ENCODE measurements around the gene ZC3HAV1L. TPM values are rescaled to one million over a fixed set of nuclear protein-coding genes. Genes with fewer than 3 reads are reported as not detected.

The ZC3HAV1L gene
- total and polyA plus RNA-seq, 2 of the 13 experiments (the other 11 are each of a cell fraction or from before 2014, with no cell fraction given): 8.4 to 11.1 TPM

GRCh38 chr7:139035586-139036353 is at the start of gene ZC3HAV1L (continued):
- TF ChIP-seq BCL3 (CRISPR knock-in tag; IDR thresholded peaks at IDR 0.05): no peak; the same call in 1 of the 2 replicates
- TF ChIP-seq HES4 (CRISPR knock-in tag; IDR thresholded peaks at IDR 0.05; ENCODE audit: borderline replicate concordance): 0 out of 2 replicates have a peak, but pooled peaks have one; percentile 27
- no peak for TF ChIP-seq NR2F6 (IDR thresholded peaks at IDR 0.05)
- TF ChIP-seq NR2F6 (CRISPR knock-in tag; IDR thresholded peaks at IDR 0.05): no peak
- TF ChIP-seq ZNF274 (CRISPR knock-in tag; IDR thresholded peaks at IDR 0.05): no peak
- no peak for TF ChIP-seq JDP2 (CRISPR knock-in tag; IDR thresholded peaks at IDR 0.05; ENCODE audit: borderline replicate concordance)
- no peak for TF ChIP-seq POLR2AphosphoS2 (IDR thresholded peaks at IDR 0.05; ENCODE audit: low read depth, low read length)
- no peak for TF ChIP-seq ZNF629 (CRISPR knock-in tag; conservative IDR thresholded peaks at IDR 0.05)
- no peak for TF ChIP-seq ZNF646 (CRISPR knock-in tag; IDR thresholded peaks at IDR 0.05)
- no peak for TF ChIP-seq KDM5A (IDR thresholded peaks at IDR 0.05; ENCODE audit: borderline replicate concordance, low read length)
- TF ChIP-seq TCF7L2 (IDR thresholded peaks at IDR 0.05; ENCODE audit: low read depth, low read length): no peak
- TF ChIP-seq HNRNPUL1 (IDR thresholded peaks at IDR 0.05; ENCODE audit: low read depth, low read length): no peak
- TF ChIP-seq HNF4G (IDR thresholded peaks at IDR 0.05; ENCODE audit: borderline replicate concordance, low read depth, low read length): no peak
- no peak for TF ChIP-seq HNF4G (CRISPR knock-in tag; IDR thresholded peaks at IDR 0.05; ENCODE audit: borderline replicate concordance, low read depth)
- no peak for TF ChIP-seq ZSCAN9 (CRISPR knock-in tag; IDR thresholded peaks at IDR 0.05; ENCODE audit: borderline replicate concordance)
- peak; percentile 42; the same call in 1 of the 2 replicates for TF ChIP-seq MED1 (CRISPR knock-in tag; IDR thresholded peaks at IDR 0.05)
- no peak for TF ChIP-seq ZNF484 (CRISPR knock-in tag; IDR thresholded peaks at IDR 0.05; ENCODE audit: borderline replicate concordance, low read depth)
- no peak for TF ChIP-seq ETV6 (CRISPR knock-in tag; conservative IDR thresholded peaks at IDR 0.05)
- TF ChIP-seq AGO1 (IDR thresholded peaks at IDR 0.05; ENCODE audit: low read depth, low read length, poor library complexity, severe bottlenecking): peak; percentile 34
- TF ChIP-seq ZNF326 (CRISPR knock-in tag; IDR thresholded peaks at IDR 0.05; ENCODE audit: borderline replicate concordance): no peak
- TF ChIP-seq ZNF24 (IDR thresholded peaks at IDR 0.05): no peak
- TF ChIP-seq TAF15 (IDR thresholded peaks at IDR 0.05; ENCODE audit: low read depth, low read length, poor library complexity, severe bottlenecking): no peak

Data from HepG2 (cell line).